Neural progenitor cell (in vitro differentiated cells): ENCODE data around the gene RRAS2. TPM values are rescaled to one million over a fixed set of nuclear protein-coding genes. Genes with fewer than 3 reads are reported as not detected.
A peak's percentile ranks its signal among the peaks of the same experiment; 100 is the strongest.
"Not testable (repeated sequence)": the region's sequence is repeated elsewhere in the genome, so short reads cannot be mapped to it uniquely, and the experiment has no call there.

ENCODE experiments used
- DNase-seq: peaks from one replicate; pipeline ENCODE4 v3.0.0-alpha.2; 2016; ENCODE audit warnings: low spot score
- H2AFZ ChIP-seq: fragments of 200-600 bp; sonication (generic); replicated peaks from 2 replicates; pipeline ENCODE4 v1.6.1; 2016; ENCODE audit warnings: antibody characterized with exemption
- H3F3A ChIP-seq: fragments of 200-600 bp; sonication (generic); 2 replicates; pipeline ENCODE4 v1.6.1; 2016; ENCODE audit warnings: antibody characterized with exemption, low read depth
- H3K27ac ChIP-seq: fragments of 200-600 bp; sonication (generic); 2 replicates; pipeline ENCODE4 v1.5.1; 2016; ENCODE audit warnings: mild to moderate bottlenecking
- H3K27me3 ChIP-seq: fragments of 200-600 bp; sonication (generic); 2 replicates; pipeline ENCODE4 v1.6.1; 2016; ENCODE audit warnings: mild to moderate bottlenecking, moderate library complexity
- H3K36me3 ChIP-seq: fragments of 200-600 bp; sonication (generic); 2 replicates; pipeline ENCODE4 v1.5.1; 2016
- H3K4me1 ChIP-seq: fragments of 200-600 bp; sonication (generic); 2 replicates; pipeline ENCODE4 v1.6.1; 2016; ENCODE audit warnings: mixed run types
- H3K4me2 ChIP-seq: fragments of 200-600 bp; sonication (generic); 2 replicates; pipeline ENCODE4 v1.6.1; 2016
- H3K4me3 ChIP-seq: fragments of 200-600 bp; sonication (generic); 2 replicates; pipeline ENCODE4 v1.5.1; 2016
- H3K79me2 ChIP-seq: fragments of 200-600 bp; sonication (generic); 2 replicates; pipeline ENCODE4 v1.6.1; 2016; ENCODE audit warnings: low read depth
- H3K9ac ChIP-seq: fragments of 200-600 bp; sonication (generic); 2 replicates; pipeline ENCODE4 v1.6.1; 2016
- H3K9me3 ChIP-seq: fragments of 200-600 bp; sonication (generic); 2 replicates; pipeline ENCODE4 v1.5.1; 2016; ENCODE audit warnings: low read depth
- H4K20me1 ChIP-seq: fragments of 200-600 bp; sonication (generic); 2 replicates; pipeline ENCODE4 v1.6.1; 2016; ENCODE audit warnings: low read depth
- H3K27ac Mint-ChIP-seq: 3 replicates; pipeline ENCODE4 v1.8.0; 2021; ENCODE audit warnings: mixed read lengths
- H3K27me3 Mint-ChIP-seq: 2 replicates; pipeline ENCODE4 v1.8.0; 2022; ENCODE audit warnings: low read depth, mild to moderate bottlenecking, inconsistent platforms, moderate library complexity, mixed read lengths; ENCODE audit not compliant: insufficient read depth
- H3K36me3 Mint-ChIP-seq: 3 replicates; pipeline ENCODE4 v1.8.0; 2021; ENCODE audit warnings: mixed read lengths
- H3K4me1 Mint-ChIP-seq: 3 replicates; pipeline ENCODE4 v1.8.0; 2021; ENCODE audit warnings: mixed read lengths
- H3K4me3 Mint-ChIP-seq: 3 replicates; pipeline ENCODE4 v1.8.0; 2021; ENCODE audit warnings: mild to moderate bottlenecking, moderate library complexity, mixed read lengths
- H3K9me3 Mint-ChIP-seq: 3 replicates; pipeline ENCODE4 v1.8.0; 2020; ENCODE audit warnings: mixed read lengths
- EZH2 ChIP-seq: fragments of 200-600 bp; sonication (generic); IDR thresholded peaks from 2 replicates; pipeline ENCODE4 v1.6.1; 2017; ENCODE audit warnings: antibody characterized with exemption, mild to moderate bottlenecking, moderate library complexity
- EZH2phosphoT487 ChIP-seq: fragments of 200-600 bp; sonication (generic); IDR thresholded peaks from 2 replicates; pipeline ENCODE4 v1.6.1; 2017; ENCODE audit warnings: antibody characterized with exemption
- total RNA-seq: library from RNA; depleted of rRNA; stranded (reverse); fragments of >200 nt; gene quantifications from 2 replicates; pipeline ENCODE4 v1.2.3, GENCODE V29; 2015; ENCODE audit warnings: low replicate concordance
- TF ChIP-seq, protein P1 (sequence below): fragments of 200-600 bp; sonication (generic); IDR thresholded peaks from 2 replicates; pipeline ENCODE4 v1.5.1; 2017; ENCODE audit warnings: antibody characterized with exemption, mild to moderate bottlenecking

RRAS2 gene
- total RNA-seq, 1 donor from 2014 or later: 129 TPM

GRCh38 chr11:14345668-14346067 lies 13.3 kb downstream of the RRAS2 start:
- Histone ChIP-seq H3F3A (peaks cover 7% of the 10 kb centered on the region), H3K4me2 (no peak overlapping the region), H3K27me3 (no peaks in the 10 kb centered on the region), H3K9ac (no peak overlapping the region), H4K20me1 (no peaks in the 10 kb centered on the region), H3K36me3 (no peaks in the 10 kb centered on the region), H3K79me2 (peaks cover 98% of the 10 kb centered on the region), H3K9me3 (no peaks in the 10 kb centered on the region), H3K4me1 (peaks cover 27% of the 10 kb centered on the region), H3K27ac (no peak overlapping the region), H3K4me3 (no peak overlapping the region), H2AFZ (no peak overlapping the region)
- Mint-ChIP-seq H3K27me3 (no peaks in the 10 kb centered on the region), H3K9me3 (peaks cover 52% of the 10 kb centered on the region), H3K27ac (no peak overlapping the region), H3K4me3 (no peak overlapping the region), H3K36me3 (peaks cover 42% of the 10 kb centered on the region), H3K4me1 (peaks cover 11% of the 10 kb centered on the region)
- TF ChIP-seq EZH2phosphoT487: no peak
- TF ChIP-seq EZH2: no peak
- TF ChIP-seq, protein P1, sequence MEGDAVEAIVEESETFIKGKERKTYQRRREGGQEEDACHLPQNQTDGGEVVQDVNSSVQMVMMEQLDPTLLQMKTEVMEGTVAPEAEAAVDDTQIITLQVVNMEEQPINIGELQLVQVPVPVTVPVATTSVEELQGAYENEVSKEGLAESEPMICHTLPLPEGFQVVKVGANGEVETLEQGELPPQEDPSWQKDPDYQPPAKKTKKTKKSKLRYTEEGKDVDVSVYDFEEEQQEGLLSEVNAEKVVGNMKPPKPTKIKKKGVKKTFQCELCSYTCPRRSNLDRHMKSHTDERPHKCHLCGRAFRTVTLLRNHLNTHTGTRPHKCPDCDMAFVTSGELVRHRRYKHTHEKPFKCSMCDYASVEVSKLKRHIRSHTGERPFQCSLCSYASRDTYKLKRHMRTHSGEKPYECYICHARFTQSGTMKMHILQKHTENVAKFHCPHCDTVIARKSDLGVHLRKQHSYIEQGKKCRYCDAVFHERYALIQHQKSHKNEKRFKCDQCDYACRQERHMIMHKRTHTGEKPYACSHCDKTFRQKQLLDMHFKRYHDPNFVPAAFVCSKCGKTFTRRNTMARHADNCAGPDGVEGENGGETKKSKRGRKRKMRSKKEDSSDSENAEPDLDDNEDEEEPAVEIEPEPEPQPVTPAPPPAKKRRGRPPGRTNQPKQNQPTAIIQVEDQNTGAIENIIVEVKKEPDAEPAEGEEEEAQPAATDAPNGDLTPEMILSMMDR: no peak
- DNase-seq: no peak

DNA sequence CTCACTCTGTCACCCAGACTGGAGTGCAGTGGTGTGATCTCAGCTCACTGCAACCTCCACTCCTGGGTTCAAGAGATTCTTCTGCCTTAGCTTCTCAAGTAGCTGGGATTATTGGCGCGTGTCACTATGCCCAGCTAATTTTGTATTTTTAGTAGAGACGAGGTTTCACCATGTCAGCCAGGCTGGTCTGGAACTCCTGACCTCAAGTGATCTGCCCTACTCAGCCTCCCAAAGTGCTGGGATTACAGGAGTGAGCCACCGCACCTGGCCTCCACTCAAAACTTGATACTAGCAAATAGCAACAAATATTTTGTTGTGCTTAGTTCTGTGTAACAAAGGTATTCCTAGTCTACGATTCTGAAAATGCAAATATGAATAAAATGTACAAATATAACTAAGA lies 14.0 kb downstream of the RRAS2 start:
- not testable (repeated sequence) for H3K27me3 Mint-ChIP-seq, H3K9ac ChIP-seq, DNase-seq, H3F3A ChIP-seq, H3K4me3 ChIP-seq, H3K4me3 Mint-ChIP-seq, H3K4me2 ChIP-seq, H3K27ac Mint-ChIP-seq, H3K4me1 Mint-ChIP-seq, H3K27ac ChIP-seq, H3K9me3 ChIP-seq, H3K36me3 ChIP-seq, H4K20me1 ChIP-seq, H3K27me3 ChIP-seq, H2AFZ ChIP-seq
- Histone ChIP-seq H3K4me1 (peaks cover 31% of the 10 kb centered on the region), H3K79me2 (peaks cover 98% of the 10 kb centered on the region)
- H3K9me3 Mint-ChIP-seq: peaks cover 53% of the 10 kb centered on the region
- peaks cover 41% of the 10 kb centered on the region for H3K36me3 Mint-ChIP-seq

GRCh38 chr11:14342906-14343305 lies 16.1 kb downstream of the RRAS2 start:
- no peaks in the 10 kb centered on the region for H4K20me1 ChIP-seq
- H3K27ac Mint-ChIP-seq: no peak overlapping the region
- DNase-seq: no peak

DNA sequence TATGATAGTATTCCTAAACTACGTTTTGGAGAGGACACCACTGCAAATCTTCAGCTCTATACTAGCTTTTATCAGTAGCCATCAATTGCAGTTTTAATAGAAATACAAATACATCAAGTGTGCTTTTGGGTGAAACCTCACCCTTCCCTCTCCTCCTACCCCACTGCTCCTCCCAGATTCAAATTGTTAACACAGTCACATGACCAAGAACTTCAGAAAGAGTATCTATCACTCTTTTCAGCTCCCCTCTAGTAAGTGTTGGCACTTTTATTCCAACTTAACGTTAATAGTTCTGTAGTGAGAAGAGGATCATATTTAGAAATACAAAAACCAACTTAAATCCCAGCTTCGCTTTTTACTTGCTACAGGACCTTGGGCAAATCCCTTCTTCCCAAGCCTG lies 17.0 kb downstream of the RRAS2 start:
- no peaks in the 10 kb centered on the region for H4K20me1 ChIP-seq
- H3K4me1 ChIP-seq: peaks cover 20% of the 10 kb centered on the region
- H3K27ac Mint-ChIP-seq: no peak overlapping the region
- H3K4me3 ChIP-seq: no peak overlapping the region
- H3K27ac ChIP-seq: peak overlapping the region; percentile 24
- H3K9me3 ChIP-seq: no peaks in the 10 kb centered on the region
- peaks cover 48% of the 10 kb centered on the region for H3K9me3 Mint-ChIP-seq
- no peak overlapping the region for H2AFZ ChIP-seq
- H3K36me3 Mint-ChIP-seq: peaks cover 33% of the 10 kb centered on the region
- H3K27me3 Mint-ChIP-seq: no peaks in the 10 kb centered on the region
- no peak for DNase-seq
- no peaks in the 10 kb centered on the region for H3K36me3 ChIP-seq
- TF ChIP-seq EZH2phosphoT487: no peak
- TF ChIP-seq EZH2: no peak
- TF ChIP-seq, protein P1: no peak
- peaks cover 100% of the 10 kb centered on the region for H3K79me2 ChIP-seq
- no peak overlapping the region for H3K4me3 Mint-ChIP-seq
- H3K9ac ChIP-seq: no peak overlapping the region
- no peaks in the 10 kb centered on the region for H3K4me1 Mint-ChIP-seq
- H3K27me3 ChIP-seq: no peaks in the 10 kb centered on the region
- H3K4me2 ChIP-seq: peak overlapping the region; percentile 52
- H3F3A ChIP-seq: peaks cover 3% of the 10 kb centered on the region

More at GRCh38 chr11:14342906-14343305, 16.1 kb downstream of the RRAS2 start:
- Histone ChIP-seq H2AFZ (no peak overlapping the region), H3K27me3 (no peaks in the 10 kb centered on the region), H3K27ac (no peak overlapping the region), H3K36me3 (no peaks in the 10 kb centered on the region), H3K4me2 (no peak overlapping the region), H3K79me2 (peaks cover 100% of the 10 kb centered on the region), H3K9ac (no peak overlapping the region), H3K9me3 (no peaks in the 10 kb centered on the region), H3K4me3 (no peak overlapping the region), H3K4me1 (peaks cover 23% of the 10 kb centered on the region), H3F3A (peaks cover 3% of the 10 kb centered on the region)
- TF ChIP-seq EZH2phosphoT487: no peak
- Mint-ChIP-seq H3K4me3 (no peak overlapping the region), H3K9me3 (peaks cover 45% of the 10 kb centered on the region), H3K27me3 (no peaks in the 10 kb centered on the region), H3K36me3 (peaks cover 30% of the 10 kb centered on the region), H3K4me1 (peaks cover 2% of the 10 kb centered on the region)
